CMK (cell line): Measurements from ENCODE around the gene HOXD9.
A peak's percentile ranks its signal among the peaks of the same experiment; 100 is the strongest.

ENCODE experiments used
- DNase-seq: peaks from one replicate; pipeline ENCODE4 v3.0.0-alpha.2; 2010; ENCODE audit warnings: low read depth

The HOXD9 gene

GRCh38 chr2:176085861-176086771, 36.4 kb upstream of the HOXD9 start:
- no peak for DNase-seq

- no peak for DNase-seq
Observed at GRCh38 chr2:176087330-176088047, 35.0 kb upstream of the HOXD9 start.

GRCh38 chr2:176088048-176088936, 34.2 kb upstream of the HOXD9 start:
- DNase-seq: no peak

GRCh38 chr2:176088937-176089842, 33.3 kb upstream of the HOXD9 start:
- no peak for DNase-seq

GRCh38 chr2:176089843-176090395, 32.6 kb upstream of the HOXD9 start:
- no peak for DNase-seq

GRCh38 chr2:176090862-176091261, 31.7 kb upstream of the HOXD9 start:
- no peak for DNase-seq

GRCh38 chr2:176091329-176092258, 30.9 kb upstream of the HOXD9 start:
- no peak for DNase-seq

- no peak for DNase-seq
Observed at GRCh38 chr2:176092270-176093144, 30.0 kb upstream of the HOXD9 start, which contains the start of gene HOXD13. HOXD13 (plus strand) TSS chr2:176092721; CDS start chr2:176092891, 170 bp downstream.

- DNase-seq: no peak
Observed at GRCh38 chr2:176093145-176093897, 29.2 kb upstream of the HOXD9 start.

GRCh38 chr2:176093898-176094249, 28.6 kb upstream of the HOXD9 start:
- DNase-seq: no peak

- no peak for DNase-seq
Observed at GRCh38 chr2:176094349-176094748, 28.2 kb upstream of the HOXD9 start.

- no peak for DNase-seq
Observed at GRCh38 chr2:176095421-176095820, 27.1 kb upstream of the HOXD9 start.

GRCh38 chr2:176096243-176096985, 26.1 kb upstream of the HOXD9 start:
- no peak for DNase-seq

- DNase-seq: peak; percentile 55
Observed at GRCh38 chr2:176096986-176097819, 25.3 kb upstream of the HOXD9 start.

- no peak for DNase-seq
Observed at GRCh38 chr2:176097820-176098365, 24.6 kb upstream of the HOXD9 start.
